A549 (cell line): ENCODE results near the gene CASP6. TPM values are rescaled to one million over a fixed set of nuclear protein-coding genes. Genes with fewer than 3 reads are reported as not detected.

Source experiments
- ATAC-seq, 2 experiments: fragments of 200-7000 bp in 1 of 2; fragments of >200 bp in 1 of 2; cut with Nextera tagmentation in 1 of 2; cut with Tn5 transposase in 1 of 2; 3 replicates each; pipeline versions ENCODE4 v1.8.0 to v1.9.1; 2018 to 2020; ENCODE audit warnings: mild to moderate bottlenecking in 1 of 2, moderate library complexity in 1 of 2
- CTCF ChIA-PET: fragments of 300-600 bp; sonication (Branson Sonifier 250); formaldehyde crosslinking; extraction: SDS; loops from one replicate; lab custom pipeline; 2021; ENCODE audit warnings: antibody characterized with exemption, inconsistent platforms; lab: Yijun Ruan, JAX
- POLR2A ChIA-PET: fragments of 350-600 bp; formaldehyde crosslinking; extraction: SDS; loops from one replicate; lab custom pipeline; 2021; ENCODE audit warnings: antibody characterized with exemption, inconsistent platforms; lab: Yijun Ruan, JAX
- DNase-seq, 2 experiments: peaks; one replicate each; pipeline versions ENCODE4 v3.0.0 to v3.0.0-alpha.2; 2011 to 2016; ENCODE audit warnings: low read depth in 1 of 2, low spot score in 1 of 2
- FAIRE-seq: peaks from 2 replicates; lab custom pipeline; 2011; peaks lifted over from hg19 to GRCh38; lab: Jason Lieb, UNC
- H3K27ac ChIP-seq, 2 experiments: fragments of >200 bp; sonication (Bioruptor Twin); formaldehyde crosslinking; 3 replicates each; pipeline ENCODE4 v1.5.1; 2016 to 2017
- H3K4me1 ChIP-seq: fragments of >200 bp; sonication (Bioruptor Twin); formaldehyde crosslinking; 3 replicates; pipeline ENCODE4 v1.6.1; 2016
- H3K4me2 ChIP-seq: fragments of >200 bp; sonication (Bioruptor Twin); formaldehyde crosslinking; 3 replicates; pipeline ENCODE4 v1.6.1; 2016
- H3K4me3 ChIP-seq: fragments of >200 bp; sonication (Bioruptor Twin); formaldehyde crosslinking; 3 replicates; pipeline ENCODE4 v1.5.1; 2016
- H3K9me3 ChIP-seq: fragments of >200 bp; sonication (Bioruptor Twin); formaldehyde crosslinking; 3 replicates; pipeline ENCODE4 v1.6.1; 2016
- ATOH8 ChIP-seq: fragments of 250-450 bp; sonication (Bioruptor Pico); IDR thresholded peaks from 2 replicates; pipeline ENCODE4 v1.5.0; 2020; ENCODE audit warnings: low read depth, mild to moderate bottlenecking, moderate library complexity
- CBX2 ChIP-seq: fragments of 200-600 bp; sonication (generic); IDR thresholded peaks from 2 replicates; pipeline ENCODE4 v1.6.1; 2016; ENCODE audit warnings: low read depth, mild to moderate bottlenecking, borderline replicate concordance
- CHD2 ChIP-seq: fragments of 150-350 bp; IDR thresholded peaks from 2 replicates; pipeline ENCODE4 v1.6.1; 2014; ENCODE audit warnings: low read length; ENCODE audit not compliant: partially characterized antibody
- CHD4 ChIP-seq: fragments of 200-600 bp; sonication (generic); IDR thresholded peaks from 2 replicates; pipeline ENCODE4 v1.6.1; 2016; ENCODE audit warnings: antibody characterized with exemption, mild to moderate bottlenecking, borderline replicate concordance
- E2F6 ChIP-seq: IDR thresholded peaks from 2 replicates; pipeline ENCODE4 v1.6.1; 2012; ENCODE audit warnings: low read depth, borderline replicate concordance
- EHMT2 ChIP-seq: fragments of 200-600 bp; sonication (generic); IDR thresholded peaks from 2 replicates; pipeline ENCODE4 v1.6.1; 2016; ENCODE audit warnings: antibody characterized with exemption, low read depth, mild to moderate bottlenecking, moderate library complexity
- ELK1 ChIP-seq: fragments of 150-350 bp; IDR thresholded peaks from 2 replicates; pipeline ENCODE4 v1.6.1; 2014; ENCODE audit warnings: low read depth, mild to moderate bottlenecking, low read length
- FOSB ChIP-seq: fragments of 250-450 bp; sonication (Bioruptor Pico); IDR thresholded peaks from 2 replicates; pipeline ENCODE4 v1.5.0; 2020; ENCODE audit warnings: mild to moderate bottlenecking, moderate library complexity
- GATA3 ChIP-seq: IDR thresholded peaks from 2 replicates; pipeline ENCODE4 v1.6.1; 2012; ENCODE audit warnings: borderline replicate concordance
- HDAC2 ChIP-seq: fragments of 200-600 bp; sonication (generic); IDR thresholded peaks from 2 replicates; pipeline ENCODE4 v1.6.1; 2016
- HEYL ChIP-seq: fragments of 250-450 bp; sonication (Bioruptor Pico); IDR thresholded peaks from 2 replicates; pipeline ENCODE4 v1.8.0; 2021; ENCODE audit warnings: mild to moderate bottlenecking, moderate library complexity
- HMGXB4 ChIP-seq: fragments of 250-450 bp; sonication (Bioruptor Pico); IDR thresholded peaks from 2 replicates; pipeline ENCODE4 v1.5.0; 2021; ENCODE audit warnings: mild to moderate bottlenecking, moderate library complexity, borderline replicate concordance
- HOXA7 ChIP-seq: fragments of 250-450 bp; sonication (Bioruptor Pico); IDR thresholded peaks from 2 replicates; pipeline ENCODE4 v1.5.0; 2020; ENCODE audit warnings: mild to moderate bottlenecking, moderate library complexity
- HOXB13 ChIP-seq: fragments of 250-450 bp; sonication (Bioruptor Pico); IDR thresholded peaks from 2 replicates; pipeline ENCODE4 v1.5.0; 2020; ENCODE audit warnings: low read depth, mild to moderate bottlenecking, moderate library complexity
- HOXB5 ChIP-seq: fragments of 250-450 bp; sonication (Bioruptor Pico); IDR thresholded peaks from 2 replicates; pipeline ENCODE4 v1.5.0; 2020; ENCODE audit warnings: mild to moderate bottlenecking, moderate library complexity
- JUNB ChIP-seq: fragments of >200 bp; sonication (Bioruptor Twin); formaldehyde crosslinking; IDR thresholded peaks from 2 replicates; pipeline ENCODE4 v1.6.1; 2016
- MAFK ChIP-seq: fragments of 450-650 bp; IDR thresholded peaks from 2 replicates; pipeline ENCODE4 v1.6.1; 2014; ENCODE audit not compliant: partially characterized antibody
- MAZ ChIP-seq: fragments of 150-350 bp; IDR thresholded peaks from 2 replicates; pipeline ENCODE4 v1.6.1; 2014; ENCODE audit warnings: antibody characterized with exemption, low read depth, low read length, borderline replicate concordance
- PBX3 ChIP-seq: IDR thresholded peaks from 2 replicates; pipeline ENCODE4 v1.6.1; 2012
- POLR2A ChIP-seq: IDR thresholded peaks from 2 replicates; pipeline ENCODE4 v1.6.1; 2012; ENCODE audit warnings: mild to moderate bottlenecking, low read length
- RCOR1 ChIP-seq: fragments of 150-350 bp; IDR thresholded peaks from 2 replicates; pipeline ENCODE4 v1.6.1; 2014; ENCODE audit warnings: antibody characterized with exemption, low read length, low read depth
- RNF2 ChIP-seq: fragments of 200-600 bp; sonication (generic); IDR thresholded peaks from 2 replicates; pipeline ENCODE4 v1.6.1; 2016; ENCODE audit warnings: low read depth, mild to moderate bottlenecking, antibody characterized with exemption, moderate library complexity, borderline replicate concordance
- SREBF2 ChIP-seq: fragments of 450-650 bp; IDR thresholded peaks from 2 replicates; pipeline ENCODE4 v1.6.1; 2014; ENCODE audit warnings: mild to moderate bottlenecking, moderate library complexity
- TFCP2L1 ChIP-seq: fragments of 250-450 bp; sonication (Bioruptor Pico); IDR thresholded peaks from 2 replicates; pipeline ENCODE4 v1.5.0; 2021; ENCODE audit warnings: mild to moderate bottlenecking
- USF2 ChIP-seq: fragments of 450-650 bp; IDR thresholded peaks from 2 replicates; pipeline ENCODE4 v1.6.1; 2014; ENCODE audit warnings: antibody characterized with exemption
- ZC3H11A ChIP-seq: fragments of 450-650 bp; IDR thresholded peaks from 2 replicates; pipeline ENCODE4 v1.6.1; 2014; ENCODE audit warnings: antibody characterized with exemption, mild to moderate bottlenecking
- ZFP36 ChIP-seq: fragments of 450-650 bp; IDR thresholded peaks from 2 replicates; pipeline ENCODE4 v1.6.1; 2014; ENCODE audit warnings: borderline replicate concordance; ENCODE audit not compliant: partially characterized antibody
- ZSCAN20 ChIP-seq: fragments of 250-450 bp; sonication (Bioruptor Pico); IDR thresholded peaks from 2 replicates; pipeline ENCODE4 v1.8.0; 2022; ENCODE audit warnings: mild to moderate bottlenecking, moderate library complexity
- WGBS: methylation state at CpG from one replicate; pipeline ENCODE4 v1.1.6; 2017; ENCODE audit errors: missing lambda C conversion rate; 5-methylcytosine and 5-hydroxymethylcytosine counted together
- polyA plus RNA-seq, 4 experiments: library from polyadenylated mRNA; depleted of rRNA in 3 of 4; stranded (reverse); fragments of >200 nt; fragmentation: RNase III in 1 of 4; extraction: RNeasy Plus Mini Kit Qiagen cat#74134 plus additional on column Dnase treatment in 1 of 4; gene quantifications; 2 replicates in 3 of 4; 3 replicates in 1 of 4; pipeline ENCODE4 v1.2.3, GENCODE V29; 2011 to 2017

CASP6 gene
- polyA plus RNA-seq, 2 of the 4 experiments (the other 2 are of a cell fraction): 19.2 to 32.6 TPM

GRCh38 chr4:109691411-109691920 is 11.8 kb downstream of the CASP6 start:
- H3K4me1 ChIP-seq: no peaks in the 10 kb centered on the region
- ChIA-PET POLR2A (no interaction called here), CTCF (interaction anchor here (1.3 kb wide), 1 partner anchor 10 kb away, joined by 3 read pairs; no protein-coding TSS in a partner anchor)
- DNase-seq: no peak
- no peak overlapping the region for H3K4me3 ChIP-seq
- no peaks in the 10 kb centered on the region for H3K9me3 ChIP-seq
- FAIRE-seq: no peak
- ATAC-seq: no peak
- TF ChIP-seq ATOH8 (no peak), HMGXB4 (CRISPR knock-in tag) (no peak), FOSB (CRISPR knock-in tag) (no peak), HDAC2 (no peak), CBX2 (no peak), HEYL (no peak), HOXA7 (CRISPR knock-in tag) (no peak), ZC3H11A (no peak), ZSCAN20 (no peak), CHD4 (no peak), MAZ (no peak), HOXB5 (CRISPR knock-in tag) (no peak)
- 95% methylated on average over 1 of the region's 1 CpG for WGBS
- H3K27ac ChIP-seq: no peak overlapping the region
- H3K4me2 ChIP-seq: no peak overlapping the region

- Histone ChIP-seq H3K4me3 (no peak overlapping the region), H3K4me1 (no peaks in the 10 kb centered on the region), H3K27ac (no peak overlapping the region), H3K4me2 (no peak overlapping the region), H3K9me3 (no peaks in the 10 kb centered on the region)
- ATAC-seq: no peak
- CTCF ChIA-PET: interaction anchor here (0.8 to 1.3 kb wide), 2 partner anchors 9 to 10 kb away, joined by 3 read pairs; no protein-coding TSS in a partner anchor
- WGBS: 89% methylated on average over 6 of the region's 6 CpGs
- POLR2A ChIA-PET: interaction anchor here (0.8 kb wide), 1 partner anchor 131 kb away, joined by 3 read pairs; the partner anchor contains the start of gene MCUB
- DNase-seq: no peak
- no peak for TF ChIP-seq MAFK
- no peak for TF ChIP-seq E2F6
- no peak for TF ChIP-seq TFCP2L1 (CRISPR knock-in tag)
- TF ChIP-seq EHMT2: no peak
- TF ChIP-seq ELK1: no peak
- TF ChIP-seq CHD4: no peak
- TF ChIP-seq SREBF2: no peak
- TF ChIP-seq ZFP36: no peak
- TF ChIP-seq RCOR1: no peak
- TF ChIP-seq USF2: no peak
- no peak for TF ChIP-seq POLR2A
- TF ChIP-seq HOXB13 (CRISPR knock-in tag): no peak
- TF ChIP-seq RNF2: no peak
- TF ChIP-seq GATA3: no peak
- no peak for TF ChIP-seq ZSCAN20
- TF ChIP-seq HDAC2: no peak
- no peak for TF ChIP-seq JUNB
- TF ChIP-seq CHD2: no peak
- TF ChIP-seq HMGXB4 (CRISPR knock-in tag): no peak
- TF ChIP-seq PBX3: no peak
- no peak for FAIRE-seq
Measured at GRCh38 chr4:109690690-109691410, 12.4 kb downstream of the CASP6 start.
